Fibroblast of pulmonary artery (primary cell): ENCODE measurements around the gene MALRD1.
A peak's percentile ranks its signal among the peaks of the same experiment; 100 is the strongest.

Source experiments
- DNase-seq: peaks from one replicate; pipeline ENCODE4 v3.0.0-alpha.2; 2010; ENCODE audit warnings: low read depth
- H3K4me3 ChIP-seq: replicated peaks from 2 replicates; pipeline ENCODE4 v1.5.1; 2011; ENCODE audit warnings: low read depth, mild to moderate bottlenecking, control low read depth, low read length, moderate library complexity
- CTCF ChIP-seq: IDR thresholded peaks from 2 replicates; pipeline ENCODE4 v1.5.1; 2011; ENCODE audit warnings: mild to moderate bottlenecking, control low read depth, low read length, inconsistent platforms; ENCODE audit errors: missing control alignments

Gene MALRD1

GRCh38 chr10:19245889-19246752, 197.5 kb downstream of the MALRD1 start:
- no peak overlapping the region for H3K4me3 ChIP-seq
- peak; percentile 0 for DNase-seq
- no peak for TF ChIP-seq CTCF

- no peak for TF ChIP-seq CTCF
- H3K4me3 ChIP-seq: no peak overlapping the region
- DNase-seq: no peak
Measured at GRCh38 chr10:19247843-19248242, 199.2 kb downstream of the MALRD1 start.

DNA sequence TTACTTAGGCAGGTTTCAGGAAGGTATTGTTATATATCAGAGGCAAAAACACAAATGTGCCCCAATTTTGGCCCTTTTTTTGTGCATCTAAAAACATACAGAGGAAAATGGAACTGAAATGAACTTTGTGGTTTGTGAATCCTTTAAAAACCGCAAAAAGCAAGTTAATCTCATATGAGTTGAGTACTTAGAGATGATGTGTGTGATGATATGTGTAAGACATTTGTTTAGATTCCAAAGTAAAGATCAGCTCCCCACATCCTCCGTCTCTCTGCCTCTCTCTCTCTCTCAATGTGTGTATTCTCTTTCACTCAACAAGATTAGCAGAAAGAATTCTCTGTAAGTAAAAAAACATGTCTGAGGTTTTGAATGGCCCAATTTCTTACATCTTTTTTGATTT, 201.9 kb downstream of the MALRD1 start:
- TF ChIP-seq CTCF: no peak
- no peak overlapping the region for H3K4me3 ChIP-seq
- DNase-seq: peak; percentile 8

DNA sequence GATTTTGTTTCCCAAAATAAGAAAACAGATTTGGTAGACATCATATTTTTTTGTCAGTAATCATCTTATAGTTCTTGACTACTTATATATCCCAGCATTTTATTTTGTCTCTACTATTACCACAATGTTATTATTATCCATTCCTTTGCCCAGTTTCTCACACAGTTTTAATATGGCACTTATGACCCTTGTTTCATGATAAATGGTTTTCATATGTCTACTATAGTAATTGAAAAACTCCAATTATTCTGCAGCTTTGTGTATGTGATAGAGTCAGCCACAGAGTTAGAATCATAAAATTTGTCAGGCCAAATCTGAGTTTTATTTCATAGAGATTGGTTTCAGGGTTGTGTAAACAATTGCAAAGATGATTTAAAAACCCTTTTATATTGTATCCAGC, 203.9 kb downstream of the MALRD1 start:
- no peak for TF ChIP-seq CTCF
- H3K4me3 ChIP-seq: no peak overlapping the region
- no peak for DNase-seq

DNA sequence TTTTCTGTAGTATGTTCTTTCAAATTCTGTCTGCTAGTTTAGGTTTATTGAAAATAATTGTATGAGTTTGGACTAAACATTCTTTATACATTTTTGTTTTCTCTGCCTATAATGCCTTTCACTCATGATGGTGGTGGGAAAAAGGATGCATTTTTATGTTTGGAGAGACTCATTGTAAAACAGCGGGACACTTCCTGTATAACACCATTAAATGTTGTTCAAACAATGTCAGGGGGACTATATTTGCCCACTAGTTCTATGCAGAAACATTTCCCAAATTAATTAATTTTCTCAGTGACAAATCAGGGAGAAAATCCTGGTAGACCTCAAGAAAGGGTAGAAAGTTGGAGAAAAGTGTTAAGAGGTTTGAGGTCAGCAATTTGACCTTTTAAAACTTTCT, 207.7 kb downstream of the MALRD1 start:
- TF ChIP-seq CTCF: no peak
- no peak for DNase-seq

GRCh38 chr10:19263262-19263661, 214.7 kb downstream of the MALRD1 start:
- no peak for DNase-seq
- H3K4me3 ChIP-seq: no peak overlapping the region
- TF ChIP-seq CTCF: no peak

More for the DNA sequence above, 207.7 kb downstream of the MALRD1 start:
- H3K4me3 ChIP-seq: no peak overlapping the region

GRCh38 chr10:19283285-19283684, 234.7 kb downstream of the MALRD1 start:
- no peak overlapping the region for H3K4me3 ChIP-seq
- TF ChIP-seq CTCF: no peak
- no peak for DNase-seq
